Measurements from ENCODE around the gene MIER2. TPM values are rescaled to one million over a fixed set of nuclear protein-coding genes. Genes with fewer than 3 reads are reported as not detected.
A peak's percentile ranks its signal among the peaks of the same experiment; 100 is the strongest.

MIER2 gene
- polyA plus RNA-seq, 3 donors from 2014 or later = 2.0 to 5.8 (median 4.9) TPM

- no peak overlapping the region for H3K4me3 Mint-ChIP-seq
- H3K4me1 Mint-ChIP-seq = peaks cover 1 to 5% of the 10 kb centered on the region in 2 donors
- H3K27ac Mint-ChIP-seq = no peak overlapping the region
- peaks cover 4 to 19% (median 11%) of the 10 kb centered on the region in 3 donors for H3K36me3 Mint-ChIP-seq
- DNase-seq = no peak
- H3K9me3 Mint-ChIP-seq = no peaks in the 10 kb centered on the region
- H3K27me3 Mint-ChIP-seq (ENCODE audit: low read depth in 3 of 3) = peaks cover 0 to 2% (median 0%) of the 10 kb centered on the region in 3 donors
Measured at GRCh38 chr19:310141-310651, 34.4 kb downstream of the MIER2 start.

- peaks cover 3 to 18% (median 5%) of the 10 kb centered on the region in 3 donors for H3K36me3 Mint-ChIP-seq
- H3K27ac Mint-ChIP-seq = no peak overlapping the region
- H3K27me3 Mint-ChIP-seq (ENCODE audit: low read depth in 3 of 3) = peaks cover 0 to 2% (median 2%) of the 10 kb centered on the region in 3 donors
- peaks cover 0 to 3% of the 10 kb centered on the region in 2 donors for H3K4me1 Mint-ChIP-seq
- no peaks in the 10 kb centered on the region for H3K9me3 Mint-ChIP-seq
- no peak for DNase-seq
- H3K4me3 Mint-ChIP-seq = no peak overlapping the region
Measured at GRCh38 chr19:309206-309565, 35.4 kb downstream of the MIER2 start.

GRCh38 chr19:308471-309205 lies 36.0 kb downstream of the MIER2 start:
- H3K27ac Mint-ChIP-seq = no peak overlapping the region
- H3K4me3 Mint-ChIP-seq = no peak overlapping the region

GRCh38 chr19:307793-308420 lies 36.7 kb downstream of the MIER2 start:
- no peak for DNase-seq
- peaks cover 3 to 16% (median 3%) of the 10 kb centered on the region in 3 donors for H3K36me3 Mint-ChIP-seq
- no peaks in the 10 kb centered on the region for H3K4me1 Mint-ChIP-seq
- no peaks in the 10 kb centered on the region for H3K9me3 Mint-ChIP-seq
- H3K27me3 Mint-ChIP-seq (ENCODE audit: low read depth in 3 of 3) = peaks cover 0 to 2% (median 2%) of the 10 kb centered on the region in 3 donors
- H3K4me3 Mint-ChIP-seq = no peak overlapping the region
- H3K27ac Mint-ChIP-seq = no peak overlapping the region

More at GRCh38 chr19:308471-309205, 36.0 kb downstream of the MIER2 start:
- no peaks in the 10 kb centered on the region for H3K4me1 Mint-ChIP-seq
- no peaks in the 10 kb centered on the region for H3K9me3 Mint-ChIP-seq
- H3K27me3 Mint-ChIP-seq (ENCODE audit: low read depth in 3 of 3) = peaks cover 0 to 2% (median 2%) of the 10 kb centered on the region in 3 donors
- DNase-seq = no peak
- peaks cover 3 to 16% (median 3%) of the 10 kb centered on the region in 3 donors for H3K36me3 Mint-ChIP-seq

GRCh38 chr19:307111-307531 lies 37.5 kb downstream of the MIER2 start:
- peaks cover 3 to 16% (median 3%) of the 10 kb centered on the region in 3 donors for H3K36me3 Mint-ChIP-seq
- H3K27ac Mint-ChIP-seq = no peak overlapping the region
- no peak for DNase-seq
- H3K4me3 Mint-ChIP-seq = no peak overlapping the region
- H3K9me3 Mint-ChIP-seq = no peaks in the 10 kb centered on the region
- peaks cover 0 to 2% (median 2%) of the 10 kb centered on the region in 3 donors for H3K27me3 Mint-ChIP-seq (ENCODE audit: low read depth in 3 of 3)
- no peaks in the 10 kb centered on the region for H3K4me1 Mint-ChIP-seq

GRCh38 chr19:306151-306900 lies 38.3 kb downstream of the MIER2 start:
- no peaks in the 10 kb centered on the region for H3K4me1 Mint-ChIP-seq
- no peaks in the 10 kb centered on the region for H3K9me3 Mint-ChIP-seq
- peaks cover 3 to 16% (median 3%) of the 10 kb centered on the region in 3 donors for H3K36me3 Mint-ChIP-seq
- no peak overlapping the region for H3K27ac Mint-ChIP-seq
- H3K27me3 Mint-ChIP-seq (ENCODE audit: low read depth in 3 of 3) = peaks cover 0 to 2% (median 2%) of the 10 kb centered on the region in 3 donors
- DNase-seq = no peak
- no peak overlapping the region for H3K4me3 Mint-ChIP-seq

- H3K4me1 Mint-ChIP-seq = no peaks in the 10 kb centered on the region
- no peak for DNase-seq
- no peak overlapping the region for H3K27ac Mint-ChIP-seq
- H3K9me3 Mint-ChIP-seq = no peaks in the 10 kb centered on the region
- no peak overlapping the region for H3K4me3 Mint-ChIP-seq
- H3K36me3 Mint-ChIP-seq = peaks cover 3 to 9% (median 3%) of the 10 kb centered on the region in 3 donors
- peaks cover 0 to 2% (median 2%) of the 10 kb centered on the region in 3 donors for H3K27me3 Mint-ChIP-seq (ENCODE audit: low read depth in 3 of 3)
Measured at GRCh38 chr19:305240-306150, 39.1 kb downstream of the MIER2 start.

- H3K27ac Mint-ChIP-seq = no peak overlapping the region
- peaks cover 0 to 9% of the 10 kb centered on the region in 2 donors for H3K4me1 Mint-ChIP-seq
- H3K4me3 Mint-ChIP-seq = peak overlapping the region in 1 of 5 donors; percentile 30
- H3K36me3 Mint-ChIP-seq = no peaks in the 10 kb centered on the region
- no peaks in the 10 kb centered on the region for H3K9me3 Mint-ChIP-seq
- no peak for DNase-seq
- peaks cover 0 to 14% (median 11%) of the 10 kb centered on the region in 3 donors for H3K27me3 Mint-ChIP-seq (ENCODE audit: low read depth in 3 of 3)
Measured at GRCh38 chr19:296476-297225, 47.9 kb downstream of the MIER2 start.

GRCh38 chr19:295687-296370 lies 48.8 kb downstream of the MIER2 start:
- Mint-ChIP-seq H3K27ac (no peak overlapping the region), H3K27me3 (ENCODE audit: low read depth in 3 of 3) (peaks cover 0 to 14% (median 11%) of the 10 kb centered on the region in 3 donors), H3K4me3 (no peak overlapping the region), H3K4me1 (peaks cover 0 to 9% of the 10 kb centered on the region in 2 donors), H3K9me3 (no peaks in the 10 kb centered on the region), H3K36me3 (no peaks in the 10 kb centered on the region)
- no peak for DNase-seq

GRCh38 chr19:294946-295686 lies 49.5 kb downstream of the MIER2 start:
- peaks cover 0 to 2% (median 0%) of the 10 kb centered on the region in 6 donors for H3K9me3 Mint-ChIP-seq
- H3K36me3 Mint-ChIP-seq = no peaks in the 10 kb centered on the region
- peaks cover 0 to 17% (median 14%) of the 10 kb centered on the region in 3 donors for H3K27me3 Mint-ChIP-seq (ENCODE audit: low read depth in 3 of 3)
- DNase-seq = peak in 2 of 3 donors; percentile 16 to 21
- no peak overlapping the region for H3K4me3 Mint-ChIP-seq
- H3K27ac Mint-ChIP-seq = no peak overlapping the region
- peaks cover 0 to 12% of the 10 kb centered on the region in 2 donors for H3K4me1 Mint-ChIP-seq

GRCh38 chr19:294341-294945 lies 50.2 kb downstream of the MIER2 start:
- Mint-ChIP-seq H3K36me3 (no peaks in the 10 kb centered on the region), H3K4me1 (peaks cover 0 to 12% of the 10 kb centered on the region in 2 donors), H3K27me3 (ENCODE audit: low read depth in 3 of 3) (peaks cover 2 to 17% (median 14%) of the 10 kb centered on the region in 3 donors), H3K9me3 (peaks cover 0 to 2% (median 0%) of the 10 kb centered on the region in 6 donors), H3K27ac (no peak overlapping the region), H3K4me3 (no peak overlapping the region)
- DNase-seq = no peak

Measured in immature natural killer cell (primary cell).